B cell (primary cell): Measurements from ENCODE around the gene GRPEL2. TPM values are rescaled to one million over a fixed set of nuclear protein-coding genes. Genes with fewer than 3 reads are reported as not detected.

Experiments
- ATAC-seq: fragments of 200-7000 bp; cut with Tn5 transposase; one replicate; pipeline ENCODE4 v1.10.0; 2021; ENCODE audit warnings: low read depth, mild to moderate bottlenecking, moderate number of reproducible peaks, moderate library complexity
- CTCF ChIA-PET: fragments of 350-600 bp; sonication (Branson Sonifier 250); formaldehyde crosslinking; loops from one replicate; lab custom pipeline; 2021; ENCODE audit warnings: antibody characterized with exemption, inconsistent platforms; lab: Charles Lee
- POLR2A ChIA-PET: fragments of 350-600 bp; sonication (Branson Sonifier 250); formaldehyde crosslinking; loops from one replicate; lab custom pipeline; 2021; ENCODE audit warnings: antibody characterized with exemption; lab: Charles Lee
- DNase-seq: peaks from one replicate; pipeline ENCODE4 v3.0.0; 2013
- H2AFZ ChIP-seq: 2 replicates; pipeline ENCODE4 v1.6.1; 2012; ENCODE audit warnings: mild to moderate bottlenecking, low read depth, low read length; ENCODE audit not compliant: insufficient read depth, poor library complexity, severe bottlenecking
- H3K27ac ChIP-seq, 2 donors: 1 replicate in 1 of 2; 2 replicates in 1 of 2; pipeline ENCODE4 v1.5.1; 2012 to 2013; ENCODE audit warnings: low read length in 2 of 2, mild to moderate bottlenecking in 2 of 2, moderate library complexity in 1 of 2
- H3K27me3 ChIP-seq, 4 experiments: fragments of 200-600 bp in 1 of 4; sonication (generic) in 1 of 4; replicated peaks in 1 of 4; 1 replicate in 2 of 4; 2 replicates in 2 of 4; pipeline versions ENCODE4 v1.6.1 to v1.7.0; 2013 to 2016; ENCODE audit warnings: low read length in 3 of 4, mild to moderate bottlenecking in 2 of 4, mixed read lengths in 1 of 4, moderate library complexity in 1 of 4; ENCODE audit not compliant: insufficient read depth in 4 of 4, control insufficient read depth in 3 of 4; ENCODE audit errors: control extremely low read depth in 1 of 4
- H3K36me3 ChIP-seq, 2 experiments: replicated peaks in 1 of 2; 1 replicate in 1 of 2; 2 replicates in 1 of 2; pipeline versions ENCODE4 v1.6.1 to v1.7.1; 2013; ENCODE audit warnings: low read length in 1 of 2; ENCODE audit not compliant: insufficient read depth in 2 of 2, control insufficient read depth in 1 of 2; ENCODE audit errors: control extremely low read depth in 1 of 2, extremely low read depth in 1 of 2
- H3K4me1 ChIP-seq, 2 donors: fragments of 200-600 bp in 1 of 2; sonication (generic) in 1 of 2; 1 replicate in 1 of 2; 2 replicates in 1 of 2; pipeline versions ENCODE4 v1.5.1 to v1.6.1; 2013 to 2017; ENCODE audit warnings: low read length in 2 of 2; ENCODE audit not compliant: control insufficient read depth in 2 of 2, insufficient read depth in 2 of 2
- H3K4me2 ChIP-seq: replicated peaks from 2 replicates; pipeline ENCODE3; 2012; ENCODE audit warnings: mild to moderate bottlenecking, low read depth, low read length; ENCODE audit not compliant: poor library complexity, severe bottlenecking
- H3K4me3 ChIP-seq, 5 experiments: fragments of 200-600 bp in 1 of 5; sonication (generic) in 1 of 5; 1 replicate in 3 of 5; 2 replicates in 2 of 5; pipeline versions ENCODE4 v1.5.1 to v1.7.0; 2011 to 2016; ENCODE audit warnings: low read length in 4 of 5, mild to moderate bottlenecking in 4 of 5, low read depth in 2 of 5, control low read depth in 1 of 5, moderate library complexity in 1 of 5; ENCODE audit not compliant: insufficient read depth in 1 of 5; ENCODE audit errors: control extremely low read depth in 1 of 5, extremely low read depth in 1 of 5
- H3K79me2 ChIP-seq: fragments of 200-600 bp; sonication (generic); one replicate; pipeline ENCODE4 v1.6.0; 2016; ENCODE audit warnings: low read length; ENCODE audit not compliant: control insufficient read depth, insufficient read depth
- H3K9ac ChIP-seq: fragments of 200-600 bp; sonication (generic); 2 replicates; pipeline ENCODE4 v1.6.1; 2017; ENCODE audit warnings: mild to moderate bottlenecking, low read length, moderate library complexity
- H3K9me3 ChIP-seq, 3 donors: one replicate each; pipeline versions ENCODE4 v1.6.1 to v1.7.1; 2013; ENCODE audit warnings: low read length in 2 of 3; ENCODE audit not compliant: control insufficient read depth in 2 of 3, insufficient read depth in 1 of 3; ENCODE audit errors: control extremely low read depth in 1 of 3
- H4K20me1 ChIP-seq: 2 replicates; pipeline ENCODE4 v1.6.0; 2012; ENCODE audit warnings: mild to moderate bottlenecking, low read length; ENCODE audit not compliant: insufficient read depth, control insufficient read depth, poor library complexity, severe bottlenecking
- H3K27ac Mint-ChIP-seq: one replicate; pipeline ENCODE4 v1.8.0; 2021; ENCODE audit warnings: mixed read lengths
- H3K27me3 Mint-ChIP-seq: one replicate; pipeline ENCODE4 v1.8.0; 2021; ENCODE audit warnings: mixed read lengths
- H3K4me1 Mint-ChIP-seq: one replicate; pipeline ENCODE4 v1.8.0; 2021; ENCODE audit warnings: mixed read lengths
- H3K4me3 Mint-ChIP-seq: one replicate; pipeline ENCODE4 v1.8.0; 2021; ENCODE audit warnings: mixed read lengths
- H3K9me3 Mint-ChIP-seq: one replicate; pipeline ENCODE4 v1.8.0; 2022; ENCODE audit warnings: mixed read lengths; ENCODE audit not compliant: insufficient read depth
- CTCF ChIP-seq: fragments of 200-600 bp; IDR thresholded peaks from one replicate; pipeline ENCODE4 v1.8.0; 2022; ENCODE audit warnings: antibody characterized with exemption, mild to moderate bottlenecking
- EZH2 ChIP-seq: IDR thresholded peaks from 2 replicates; pipeline ENCODE4 v1.6.1; 2012; ENCODE audit warnings: borderline replicate concordance, low read depth, mild to moderate bottlenecking, moderate library complexity, low read length; ENCODE audit not compliant: insufficient read depth, poor library complexity, severe bottlenecking
- WGBS: methylation state at CpG from one replicate; pipeline ENCODE4 v1.1.5; 2013; ENCODE audit warnings: missing lambda C conversion rate; ENCODE audit not compliant: insufficient coverage; 5-methylcytosine and 5-hydroxymethylcytosine counted together
- intact Hi-C: fragments of 100-400 bp; cut with micrococcal nuclease; formaldehyde crosslinking; loops from one replicate; pipeline ENCODE4 v1.10.0; 2022
- polyA plus RNA-seq: library from polyadenylated mRNA; depleted of rRNA; stranded (reverse); fragments of >200 nt; gene quantifications from 2 replicates; pipeline ENCODE4 v1.2.3, GENCODE V29; 2012
- total RNA-seq, 2 donors: library from RNA; stranded (reverse); fragments of 120-200 nt in 1 of 2; gene quantifications; 1 replicate in 1 of 2; 2 replicates in 1 of 2; pipeline versions ENCODE4 v1.2.3 to v1.2.4, GENCODE V29; 2013 to 2022

GRPEL2 gene
- total and polyA plus RNA-seq, 2 donors (not counting 1 experiment from before 2014, with no cell fraction given): 1.1 to 12.1 TPM

- intact Hi-C loops: no loop called here
- Mint-ChIP-seq H3K27ac (no peak overlapping the region), H3K4me1 (no peaks in the 10 kb centered on the region), H3K27me3 (peaks cover 33% of the 10 kb centered on the region), H3K4me3 (no peak overlapping the region), H3K9me3 (no peaks in the 10 kb centered on the region)
- TF ChIP-seq CTCF (no peak), EZH2 (no peak)
- POLR2A ChIA-PET: no interaction called here
- Histone ChIP-seq H3K27ac (no peak overlapping the region), H3K4me1 (no peaks in the 10 kb centered on the region), H2AFZ (no peak overlapping the region), H3K27me3 (peaks cover 0 to 25% (median 1%) of the 10 kb centered on the region in 4 experiments), H3K36me3 (no peaks in the 10 kb centered on the region), H3K79me2 (no peaks in the 10 kb centered on the region), H3K4me3 (no peak overlapping the region), H3K9me3 (no peaks in the 10 kb centered on the region), H4K20me1 (no peaks in the 10 kb centered on the region), H3K4me2 (no peak overlapping the region), H3K9ac (no peak overlapping the region)
- no CpG with 5 or more reads among the region's 4 CpGs for WGBS
- CTCF ChIA-PET: no interaction called here
- ATAC-seq (no peak), DNase-seq (no peak)
These were observed 42.1 kb upstream of the GRPEL2 start for GRCh38 chr5:149303210-149303609.

- Mint-ChIP-seq H3K4me1 (no peaks in the 10 kb centered on the region), H3K9me3 (no peaks in the 10 kb centered on the region), H3K27ac (no peak overlapping the region), H3K27me3 (peaks cover 28% of the 10 kb centered on the region), H3K4me3 (no peak overlapping the region)
- H4K20me1 ChIP-seq: no peaks in the 10 kb centered on the region
- no peak for DNase-seq
- intact Hi-C loops: no loop called here
- no peak overlapping the region for H3K4me3 ChIP-seq
- no peak overlapping the region for H3K4me2 ChIP-seq
- H3K4me1 ChIP-seq: no peaks in the 10 kb centered on the region
- POLR2A ChIA-PET: no interaction called here
- no peaks in the 10 kb centered on the region for H3K9me3 ChIP-seq
- TF ChIP-seq CTCF: no peak
- no peak for TF ChIP-seq EZH2
- no peaks in the 10 kb centered on the region for H3K36me3 ChIP-seq
- no peaks in the 10 kb centered on the region for H3K79me2 ChIP-seq
- H3K27me3 ChIP-seq: peaks cover 0 to 20% (median under 1%) of the 10 kb centered on the region in 4 experiments
- no peak overlapping the region for H3K27ac ChIP-seq
- no peak for ATAC-seq
- 71% methylated on average over 10 of the region's 11 CpGs for WGBS
- H3K9ac ChIP-seq: no peak overlapping the region
- CTCF ChIA-PET: no interaction called here
- H2AFZ ChIP-seq: no peak overlapping the region
These were observed 40.9 kb upstream of the GRPEL2 start for GRCh38 chr5:149304195-149305078.
